Smooth muscle cell (in vitro differentiated cells): Measurements from ENCODE around the gene INSIG2. TPM values are rescaled to one million over a fixed set of nuclear protein-coding genes. Genes with fewer than 3 reads are reported as not detected.
"Not testable (repeated sequence)": the region's sequence is repeated elsewhere in the genome, so short reads cannot be mapped to it uniquely, and the experiment has no call there.

Experiments
- DNase-seq: peaks from one replicate; lab custom pipeline; 2025; ENCODE audit not compliant: unreplicated experiment; lab: John Stamatoyannopoulos, UW
- H2AFZ ChIP-seq: fragments of 200-600 bp; sonication (generic); 2 replicates; pipeline ENCODE4 v1.6.0; 2016; ENCODE audit warnings: antibody characterized with exemption, low read depth, mild to moderate bottlenecking
- H3F3A ChIP-seq: fragments of 200-600 bp; sonication (generic); 2 replicates; pipeline ENCODE4 v1.6.0; 2017; ENCODE audit warnings: antibody characterized with exemption, low read depth
- H3K27ac ChIP-seq: fragments of 200-600 bp; sonication (generic); 2 replicates; pipeline ENCODE4 v1.5.1; 2016; ENCODE audit warnings: low read depth, mild to moderate bottlenecking
- H3K27me3 ChIP-seq: fragments of 200-600 bp; sonication (generic); 2 replicates; pipeline ENCODE4 v1.6.1; 2016; ENCODE audit warnings: low read depth, mild to moderate bottlenecking
- H3K36me3 ChIP-seq: fragments of 200-600 bp; sonication (generic); 2 replicates; pipeline ENCODE4 v1.5.1; 2016; ENCODE audit warnings: low read depth
- H3K4me1 ChIP-seq: fragments of 200-600 bp; sonication (generic); 2 replicates; pipeline ENCODE4 v1.5.1; 2016; ENCODE audit warnings: low read depth
- H3K4me2 ChIP-seq: fragments of 200-600 bp; sonication (generic); 2 replicates; pipeline ENCODE4 v1.6.0; 2016; ENCODE audit warnings: mild to moderate bottlenecking
- H3K4me3 ChIP-seq: fragments of 200-600 bp; sonication (generic); 2 replicates; pipeline ENCODE4 v1.5.1; 2016; ENCODE audit warnings: mild to moderate bottlenecking
- H3K79me2 ChIP-seq: fragments of 200-600 bp; sonication (generic); 2 replicates; pipeline ENCODE4 v1.6.0; 2016; ENCODE audit warnings: low read depth, mild to moderate bottlenecking
- H3K9ac ChIP-seq: fragments of 200-600 bp; sonication (generic); 2 replicates; pipeline ENCODE4 v1.6.0; 2016; ENCODE audit warnings: low read depth
- H3K9me3 ChIP-seq: fragments of 200-600 bp; sonication (generic); replicated peaks from 2 replicates; pipeline ENCODE4 v1.5.1; 2016; ENCODE audit warnings: low read depth
- H4K20me1 ChIP-seq: fragments of 200-600 bp; sonication (generic); 2 replicates; pipeline ENCODE4 v1.6.0; 2016; ENCODE audit warnings: low read depth
- WGBS: methylation state at CpG from one replicate; pipeline ENCODE4 v1.1.7; 2016; ENCODE audit warnings: low lambda C conversion rate; 5-methylcytosine and 5-hydroxymethylcytosine counted together
- polyA plus RNA-seq: library from polyadenylated mRNA; unstranded; fragments of >200 nt; fragmentation: Nextera tagmentation; extraction: Ambion mirVana; gene quantifications from 2 replicates; pipeline ENCODE4 v1.2.1, GENCODE V29; 2016
- total RNA-seq: library from RNA; depleted of rRNA; stranded (reverse); fragments of >200 nt; gene quantifications from 2 replicates; pipeline ENCODE4 v1.2.3, GENCODE V29; 2014
- TF ChIP-seq, protein P1 (sequence below): fragments of 200-600 bp; sonication (generic); IDR thresholded peaks from 2 replicates; pipeline ENCODE4 v1.5.1; 2017; ENCODE audit warnings: borderline replicate concordance, mild to moderate bottlenecking, antibody characterized with exemption; ENCODE audit not compliant: insufficient read depth, poor library complexity, severe bottlenecking

Gene INSIG2
- total and polyA plus RNA-seq, 2 experiments from 2014 or later, result 51.6 to 85.6 TPM

DNA sequence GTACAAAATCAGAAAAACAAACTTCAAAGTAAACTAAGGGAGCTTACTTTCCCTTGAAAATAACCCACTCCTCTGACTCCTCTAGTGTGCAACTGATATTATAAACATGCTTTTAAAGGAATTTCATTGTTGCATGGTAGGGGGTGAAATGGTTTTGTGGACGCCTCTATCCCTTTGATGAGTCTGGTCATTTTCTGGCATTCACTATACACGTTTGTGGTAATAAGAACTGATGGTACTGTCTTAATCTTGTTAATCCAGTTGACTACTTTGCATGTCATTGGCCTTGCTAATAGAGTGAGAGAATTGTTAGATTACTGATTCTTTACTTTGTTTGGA, 2.8 kb downstream of the INSIG2 start:
- Histone ChIP-seq H3K9me3 (no peaks in the 10 kb centered on the region), H3K4me3 (peak overlapping the region; percentile 75), H4K20me1 (peaks cover 53% of the 10 kb centered on the region), H3K4me2 (peak overlapping the region; percentile 96), H3K4me1 (peaks cover 45% of the 10 kb centered on the region), H3K27ac (peak overlapping the region; percentile 87), H3K9ac (no peak overlapping the region), H3F3A (peaks cover 11% of the 10 kb centered on the region), H3K36me3 (no peaks in the 10 kb centered on the region), H3K79me2 (peaks cover 63% of the 10 kb centered on the region), H3K27me3 (no peaks in the 10 kb centered on the region), H2AFZ (no peak overlapping the region)
- WGBS, result 41% methylated on average over 2 of the region's 2 CpGs
- TF ChIP-seq, protein P1, sequence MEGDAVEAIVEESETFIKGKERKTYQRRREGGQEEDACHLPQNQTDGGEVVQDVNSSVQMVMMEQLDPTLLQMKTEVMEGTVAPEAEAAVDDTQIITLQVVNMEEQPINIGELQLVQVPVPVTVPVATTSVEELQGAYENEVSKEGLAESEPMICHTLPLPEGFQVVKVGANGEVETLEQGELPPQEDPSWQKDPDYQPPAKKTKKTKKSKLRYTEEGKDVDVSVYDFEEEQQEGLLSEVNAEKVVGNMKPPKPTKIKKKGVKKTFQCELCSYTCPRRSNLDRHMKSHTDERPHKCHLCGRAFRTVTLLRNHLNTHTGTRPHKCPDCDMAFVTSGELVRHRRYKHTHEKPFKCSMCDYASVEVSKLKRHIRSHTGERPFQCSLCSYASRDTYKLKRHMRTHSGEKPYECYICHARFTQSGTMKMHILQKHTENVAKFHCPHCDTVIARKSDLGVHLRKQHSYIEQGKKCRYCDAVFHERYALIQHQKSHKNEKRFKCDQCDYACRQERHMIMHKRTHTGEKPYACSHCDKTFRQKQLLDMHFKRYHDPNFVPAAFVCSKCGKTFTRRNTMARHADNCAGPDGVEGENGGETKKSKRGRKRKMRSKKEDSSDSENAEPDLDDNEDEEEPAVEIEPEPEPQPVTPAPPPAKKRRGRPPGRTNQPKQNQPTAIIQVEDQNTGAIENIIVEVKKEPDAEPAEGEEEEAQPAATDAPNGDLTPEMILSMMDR, result no peak
- DNase-seq, result no peak

DNA sequence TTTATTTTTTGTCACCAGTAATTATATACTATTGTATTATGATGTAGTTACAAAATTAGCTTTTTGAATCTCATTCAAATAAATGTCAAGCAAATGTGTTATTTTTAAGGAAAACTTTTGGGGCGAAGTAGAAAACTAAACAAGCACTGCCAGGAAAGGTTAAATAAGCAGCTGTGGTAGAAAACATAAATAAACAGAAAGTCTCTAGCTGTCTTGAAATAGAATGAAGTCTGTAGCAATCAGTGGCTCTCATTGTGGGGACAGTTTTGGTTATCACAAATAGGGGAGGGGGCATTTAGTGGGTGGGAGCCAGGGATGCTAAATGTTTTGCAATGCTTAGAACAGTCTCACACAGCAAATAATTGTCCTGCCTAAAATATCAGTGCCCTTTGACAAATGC, 3.4 kb downstream of the INSIG2 start:
- DNase-seq, result no peak
- Histone ChIP-seq H3K4me2 (peak overlapping the region; percentile 96), H2AFZ (no peak overlapping the region), H3K79me2 (peaks cover 68% of the 10 kb centered on the region), H3F3A (peaks cover 11% of the 10 kb centered on the region), H3K9ac (no peak overlapping the region), H3K27me3 (no peaks in the 10 kb centered on the region), H4K20me1 (peaks cover 58% of the 10 kb centered on the region), H3K4me1 (peaks cover 46% of the 10 kb centered on the region), H3K36me3 (no peaks in the 10 kb centered on the region), H3K4me3 (peak overlapping the region; percentile 75), H3K27ac (peak overlapping the region; percentile 22), H3K9me3 (no peaks in the 10 kb centered on the region)
- TF ChIP-seq, protein P1, result no peak
- 53% methylated on average over 1 of the region's 1 CpG for WGBS

DNA sequence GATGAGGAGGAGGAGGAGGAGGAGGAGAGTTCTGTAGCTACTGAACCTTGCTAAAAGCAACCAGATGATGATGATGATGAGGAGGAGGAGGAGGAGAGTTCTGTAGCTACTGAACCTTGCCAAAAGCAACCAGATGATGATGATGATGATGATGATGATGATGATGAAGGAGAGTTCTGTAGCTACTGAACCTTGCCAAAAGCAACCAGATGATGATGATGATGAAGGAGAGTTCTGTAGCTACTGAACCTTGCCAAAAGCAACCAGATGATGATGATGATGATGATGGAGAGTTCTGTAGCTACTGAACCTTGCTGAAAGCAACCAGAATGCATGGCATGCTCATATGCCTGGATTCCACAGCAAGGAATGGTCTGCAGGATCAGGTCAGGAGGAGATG, 5.8 kb downstream of the INSIG2 start:
- H3K79me2 ChIP-seq, result peaks cover 80% of the 10 kb centered on the region
- H3K4me1 ChIP-seq, result peaks cover 41% of the 10 kb centered on the region

DNA sequence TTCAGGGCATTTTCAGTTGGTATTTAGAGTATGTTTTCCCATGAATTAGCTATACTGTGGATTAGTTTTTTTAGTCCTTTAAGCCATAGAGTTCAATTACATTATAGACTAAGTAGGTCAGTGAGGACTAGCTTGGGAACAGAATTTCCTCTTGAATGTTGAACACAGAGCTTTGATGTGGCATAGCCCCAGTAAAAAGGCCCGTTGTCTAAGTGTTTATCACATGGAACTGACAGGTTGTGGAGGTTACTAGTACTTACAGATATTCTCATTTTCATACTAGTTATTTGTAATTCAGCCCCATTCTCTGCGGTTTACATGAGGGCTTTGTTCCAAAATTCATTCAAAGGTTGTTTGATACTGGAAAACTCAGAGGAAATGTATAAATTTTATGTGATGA, 6.2 kb downstream of the INSIG2 start:
- Histone ChIP-seq H4K20me1 (peaks cover 87% of the 10 kb centered on the region), H3K9me3 (no peaks in the 10 kb centered on the region), H3K4me1 (peaks cover 41% of the 10 kb centered on the region), H3F3A (no peaks in the 10 kb centered on the region), H2AFZ (no peak overlapping the region), H3K27me3 (no peaks in the 10 kb centered on the region), H3K4me3 (no peak overlapping the region), H3K9ac (no peak overlapping the region), H3K79me2 (peaks cover 78% of the 10 kb centered on the region), H3K36me3 (no peaks in the 10 kb centered on the region), H3K4me2 (peak overlapping the region; percentile 49), H3K27ac (peak overlapping the region; percentile 66)
- TF ChIP-seq, protein P1, result no peak
- 61% methylated on average over 2 of the region's 2 CpGs for WGBS
- DNase-seq, result no peak

More for the DNA sequence above, 5.8 kb downstream of the INSIG2 start:
- not testable (repeated sequence) for H2AFZ ChIP-seq, H3K9me3 ChIP-seq, H3F3A ChIP-seq, H3K27me3 ChIP-seq, H3K9ac ChIP-seq, DNase-seq, H3K36me3 ChIP-seq, H3K4me3 ChIP-seq, H3K27ac ChIP-seq
- Histone ChIP-seq H4K20me1 (peaks cover 83% of the 10 kb centered on the region), H3K4me2 (peak overlapping the region; percentile 49)
